ENCODE data around the gene HOXD12.
A peak's percentile ranks its signal among the peaks of the same experiment; 100 is the strongest.

HOXD12 gene

DNA sequence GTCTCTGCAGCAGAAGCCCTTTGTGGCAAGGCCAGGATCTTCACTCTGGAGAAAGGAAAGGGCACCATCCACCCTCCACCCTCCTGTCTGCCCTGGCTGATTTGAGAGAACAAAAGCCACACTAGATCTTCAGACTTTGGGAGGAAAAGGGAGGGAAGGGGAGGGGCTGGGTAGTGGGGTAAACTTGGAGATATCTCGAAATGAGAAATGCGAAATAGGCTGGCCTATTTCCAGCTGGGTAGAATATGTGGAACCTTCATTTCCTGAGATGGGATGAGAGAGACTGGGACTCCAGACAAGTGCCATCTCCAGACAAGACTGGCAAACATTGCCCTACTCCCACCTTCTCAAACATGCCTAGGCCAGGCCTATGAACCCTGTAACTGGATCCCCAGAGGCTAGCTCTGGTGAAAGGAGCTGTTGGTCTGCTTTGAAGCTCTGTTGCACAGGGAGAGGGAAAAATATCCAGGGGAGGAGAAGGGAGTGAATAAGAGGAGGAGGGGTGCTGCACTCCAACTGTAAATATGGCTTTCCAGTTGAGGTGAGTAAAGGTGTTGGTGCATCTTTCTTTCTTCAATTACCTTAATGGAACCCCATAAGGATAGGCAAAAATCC, 1.7 kb downstream of the HOXD12 start:
- no peak for DNase-seq
- in situ Hi-C loops (cut with MboI; ENCODE audit: low pct_unique_long_range_greater_than_20kb, low sequenced_read_pairs), result no loop called here

GRCh38 chr2:176101842-176102241, 2.2 kb downstream of the HOXD12 start:
- in situ Hi-C loops (cut with MboI; ENCODE audit: low pct_unique_long_range_greater_than_20kb, low sequenced_read_pairs), result no loop called here
- no peak for DNase-seq

DNA sequence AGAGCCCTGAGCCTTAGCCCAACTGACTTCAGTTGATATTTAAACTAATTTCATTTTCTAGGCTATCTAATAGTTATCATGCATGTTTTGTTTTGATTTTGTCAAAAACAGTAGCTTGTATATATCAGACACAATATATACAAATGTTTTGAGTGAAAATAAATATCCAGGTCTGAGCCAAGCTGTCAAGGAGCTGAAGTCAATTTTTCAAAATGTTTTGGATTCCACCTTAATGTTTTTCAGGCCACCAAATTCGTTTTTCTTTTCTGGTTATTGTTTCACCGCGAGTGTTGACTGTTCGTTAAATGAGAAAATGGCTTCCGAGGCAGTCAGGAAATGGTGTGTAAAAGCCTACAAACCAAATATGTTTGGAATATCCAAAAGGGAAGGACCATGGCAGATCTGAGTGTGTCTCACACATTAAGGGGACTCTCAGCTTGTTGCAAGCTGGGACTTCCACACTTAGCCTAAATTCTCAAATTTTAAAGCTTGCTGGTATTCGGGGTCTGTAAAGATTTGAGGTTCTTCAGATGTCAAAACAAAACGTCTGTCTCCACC, 2.8 kb downstream of the HOXD12 start:
- DNase-seq, result no peak
- in situ Hi-C loops (cut with MboI; ENCODE audit: low pct_unique_long_range_greater_than_20kb, low sequenced_read_pairs), result no loop called here

DNA sequence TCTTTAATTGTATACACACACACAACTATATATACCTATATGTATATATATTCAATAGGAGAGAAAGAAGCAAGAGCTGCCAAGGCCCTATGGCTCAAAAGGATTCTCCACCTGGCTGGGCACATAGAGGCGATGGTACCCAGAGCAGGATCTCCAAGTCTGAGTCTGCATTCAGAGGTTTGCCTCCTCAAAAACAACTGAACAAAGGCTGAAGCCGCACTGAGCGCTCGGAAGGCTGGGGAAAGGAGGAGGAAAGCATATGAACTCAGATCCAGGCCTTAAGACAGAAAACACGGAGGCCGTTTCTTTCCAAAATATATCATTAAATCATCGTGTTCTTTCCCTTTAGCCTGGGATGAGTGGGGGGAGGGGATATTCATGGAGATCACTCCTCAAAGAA, 3.6 kb downstream of the HOXD12 start:
- in situ Hi-C loops (cut with MboI; ENCODE audit: low pct_unique_long_range_greater_than_20kb, low sequenced_read_pairs), result no loop called here
- no peak for DNase-seq

DNA sequence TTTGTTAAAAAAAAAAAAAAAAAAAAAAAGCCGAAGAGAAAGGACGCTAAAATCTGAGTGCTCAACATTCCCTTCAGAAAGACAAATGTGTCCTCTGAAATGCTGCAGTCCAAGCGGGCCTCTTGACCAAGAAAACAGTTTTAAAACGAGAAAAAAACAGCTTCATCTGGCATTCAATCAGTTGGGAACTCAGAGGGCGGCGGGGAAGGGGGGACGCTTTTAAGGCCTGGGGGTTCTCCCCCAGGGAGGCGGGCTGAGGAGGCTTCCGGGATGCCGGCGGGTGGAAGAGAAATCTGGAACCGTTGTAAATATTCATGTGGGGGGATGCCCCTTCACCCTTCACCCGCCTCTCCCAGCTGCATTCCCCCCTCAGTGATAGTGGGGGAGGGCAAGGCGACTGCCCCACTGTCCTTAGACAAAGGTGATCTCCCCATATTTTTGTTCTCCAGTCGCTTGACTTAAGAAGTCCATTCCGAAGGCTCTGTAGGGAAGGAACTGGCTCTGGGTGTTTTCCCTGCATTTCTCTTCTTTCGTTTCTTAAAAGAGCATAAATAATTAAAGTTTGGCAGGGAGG, 4.2 kb downstream of the HOXD12 start:
- in situ Hi-C loops (cut with MboI; ENCODE audit: low pct_unique_long_range_greater_than_20kb, low sequenced_read_pairs), result no loop called here

DNA sequence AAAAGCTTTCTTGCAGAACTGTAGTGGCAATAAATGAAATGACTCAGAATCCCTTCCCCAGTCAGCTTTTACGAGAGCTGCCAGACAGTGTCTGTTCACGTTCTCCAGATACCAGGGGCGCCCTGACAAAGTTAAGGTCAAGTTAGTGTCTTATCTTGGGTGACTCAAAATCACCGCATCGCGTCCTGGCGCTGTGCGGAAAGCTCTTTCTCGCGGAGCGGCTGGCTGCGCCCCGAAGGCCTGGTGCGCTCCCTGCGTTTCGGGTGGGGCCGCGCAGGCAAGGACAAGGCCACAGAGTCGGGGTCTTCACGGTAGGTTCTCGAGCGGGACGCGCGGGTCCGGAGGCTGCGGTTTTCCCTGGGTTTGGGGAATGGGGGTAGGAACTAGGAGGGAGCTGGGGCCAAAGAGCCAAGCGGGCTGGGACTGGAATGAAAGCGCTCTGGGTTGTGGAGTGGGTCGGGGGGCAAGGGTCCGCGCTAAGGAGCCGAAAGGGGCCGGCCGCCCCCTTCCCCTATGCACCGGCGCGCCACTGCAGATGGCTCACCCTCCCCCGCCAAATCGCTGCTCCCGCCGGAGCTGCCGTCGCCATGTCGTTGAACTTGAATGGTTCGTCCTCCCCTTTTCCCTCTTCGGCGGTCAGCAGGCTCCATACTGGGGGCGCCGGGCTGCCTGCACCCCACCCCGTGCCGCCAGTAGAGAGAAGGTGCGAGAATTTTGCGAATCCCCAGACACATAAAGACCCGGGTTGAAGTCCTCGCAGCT, 4.9 kb downstream of the HOXD12 start:
- in situ Hi-C loops (cut with MboI; ENCODE audit: low pct_unique_long_range_greater_than_20kb, low sequenced_read_pairs), result no loop called here

More for the DNA sequence above, 4.2 kb downstream of the HOXD12 start:
- no peak for DNase-seq

GRCh38 chr2:176105078-176105729, 5.6 kb downstream of the HOXD12 start:
- in situ Hi-C loops (cut with MboI; ENCODE audit: low pct_unique_long_range_greater_than_20kb, low sequenced_read_pairs), result no loop called here
- DNase-seq, result no peak

More for the DNA sequence above, 4.9 kb downstream of the HOXD12 start:
- DNase-seq, result no peak

GRCh38 chr2:176105730-176106580, 6.4 kb downstream of the HOXD12 start:
- no peak for DNase-seq
- in situ Hi-C loops (cut with MboI; ENCODE audit: low pct_unique_long_range_greater_than_20kb, low sequenced_read_pairs), result no loop called here

- DNase-seq, result no peak
- in situ Hi-C loops (cut with MboI; ENCODE audit: low pct_unique_long_range_greater_than_20kb, low sequenced_read_pairs), result no loop called here
Observed at GRCh38 chr2:176106581-176107539, 7.3 kb downstream of the HOXD12 start, which contains the start of gene HOXD11. HOXD11 (plus strand) TSS chr2:176107280; CDS start chr2:176107356, 76 bp downstream.

DNA sequence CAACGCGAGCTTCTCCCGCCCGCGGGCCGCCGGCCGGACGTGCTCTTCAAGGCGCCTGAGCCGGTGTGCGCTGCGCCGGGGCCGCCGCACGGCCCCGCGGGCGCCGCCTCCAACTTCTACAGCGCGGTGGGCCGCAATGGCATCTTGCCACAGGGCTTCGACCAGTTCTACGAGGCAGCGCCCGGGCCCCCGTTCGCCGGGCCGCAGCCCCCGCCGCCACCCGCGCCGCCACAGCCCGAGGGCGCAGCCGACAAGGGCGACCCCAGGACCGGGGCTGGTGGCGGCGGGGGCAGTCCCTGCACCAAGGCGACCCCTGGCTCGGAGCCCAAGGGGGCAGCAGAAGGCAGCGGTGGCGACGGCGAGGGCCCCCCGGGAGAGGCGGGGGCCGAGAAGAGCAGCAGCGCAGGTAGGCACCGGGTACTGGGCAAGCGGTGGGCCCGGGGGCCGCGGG, 8.2 kb downstream of the HOXD12 start:
- no peak for DNase-seq
- in situ Hi-C loops (cut with MboI; ENCODE audit: low pct_unique_long_range_greater_than_20kb, low sequenced_read_pairs), result no loop called here

DNA sequence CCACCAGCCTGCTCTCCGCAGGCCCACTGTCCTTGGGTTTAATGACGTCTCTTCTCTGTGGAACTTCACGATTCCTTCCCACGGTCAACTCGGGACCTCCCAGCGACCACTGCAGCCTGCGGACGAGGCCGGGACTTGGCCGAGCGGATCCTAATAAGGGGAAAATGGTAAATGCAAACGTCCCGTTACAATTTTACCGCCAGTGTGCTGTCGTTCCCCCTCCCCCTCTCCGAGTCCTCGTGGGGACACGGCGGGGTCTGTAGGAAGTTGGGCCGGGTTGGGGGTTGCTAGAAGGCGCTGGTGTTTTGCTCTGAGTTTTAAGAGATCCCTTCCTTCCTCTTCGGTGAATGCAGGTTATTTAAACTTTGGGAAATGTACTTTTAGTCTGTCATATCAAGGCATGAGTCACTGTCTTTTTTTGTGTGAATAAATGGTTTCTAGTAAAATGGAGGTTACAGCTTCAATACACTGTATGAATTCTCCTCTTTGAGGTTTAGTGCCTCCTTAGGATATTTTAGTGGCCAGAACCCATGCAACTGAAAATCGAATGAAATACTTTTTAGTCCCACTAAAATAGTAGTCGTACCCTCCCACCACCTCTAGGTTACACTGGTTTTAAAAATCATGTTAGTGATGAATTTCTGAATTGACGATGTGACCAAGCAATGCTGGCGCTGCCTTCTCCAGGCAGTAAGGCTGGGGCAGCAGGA, 9.8 kb downstream of the HOXD12 start:
- no peak for DNase-seq
- in situ Hi-C loops (cut with MboI; ENCODE audit: low pct_unique_long_range_greater_than_20kb, low sequenced_read_pairs), result no loop called here

GRCh38 chr2:176109946-176110345, 10.4 kb downstream of the HOXD12 start:
- DNase-seq, result no peak
- in situ Hi-C loops (cut with MboI; ENCODE audit: low pct_unique_long_range_greater_than_20kb, low sequenced_read_pairs), result no loop called here

- DNase-seq, result no peak
- in situ Hi-C loops (cut with MboI; ENCODE audit: low pct_unique_long_range_greater_than_20kb, low sequenced_read_pairs), result no loop called here
Observed at GRCh38 chr2:176110415-176111308, 11.1 kb downstream of the HOXD12 start.

DNA sequence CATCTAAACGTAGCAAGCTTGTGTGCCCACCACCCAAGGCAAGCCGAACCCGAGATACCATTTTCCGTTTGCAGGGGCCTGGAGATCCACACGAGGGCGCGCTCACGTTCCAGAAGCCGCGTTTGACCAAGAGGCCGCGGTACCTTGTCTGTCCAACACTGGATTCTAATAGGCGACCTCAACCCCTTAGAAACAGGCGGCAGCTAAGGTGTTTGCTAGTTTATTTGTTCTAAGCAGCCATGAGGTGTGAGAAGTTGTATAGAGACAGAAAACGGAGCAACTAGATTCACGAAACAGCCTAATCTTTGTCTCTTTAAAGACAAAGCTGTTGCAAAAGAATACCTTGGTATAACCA, 11.7 kb downstream of the HOXD12 start:
- peak; percentile 63 for DNase-seq
- in situ Hi-C loops (cut with MboI; ENCODE audit: low pct_unique_long_range_greater_than_20kb, low sequenced_read_pairs), result no loop called here

GRCh38 chr2:176111846-176112374, 12.3 kb downstream of the HOXD12 start:
- in situ Hi-C loops (cut with MboI; ENCODE audit: low pct_unique_long_range_greater_than_20kb, low sequenced_read_pairs), result no loop called here
- no peak for DNase-seq

Data from KBM-7 (cell line).